ENCODE data around the gene MBTPS1.
"Not testable (repeated sequence)": the region's sequence is repeated elsewhere in the genome, so short reads cannot be mapped to it uniquely, and the experiment has no call there.

The MBTPS1 gene

GRCh38 chr16:84136331-84137125 is 19.8 kb upstream of the MBTPS1 start:
- no peak for DNase-seq

GRCh38 chr16:84132527-84133285 is 16.0 kb upstream of the MBTPS1 start:
- DNase-seq: no peak

GRCh38 chr16:84131117-84131516 is 14.4 kb upstream of the MBTPS1 start:
- no peak for DNase-seq

- no peak for DNase-seq
Measured at GRCh38 chr16:84124257-84125073, 7.7 kb upstream of the MBTPS1 start.

- DNase-seq: no peak
Measured at GRCh38 chr16:84121007-84121406, 4.3 kb upstream of the MBTPS1 start.

- DNase-seq: no peak
Measured at GRCh38 chr16:84120023-84120422, 3.3 kb upstream of the MBTPS1 start.

- no peak for DNase-seq
Measured at GRCh38 chr16:84119368-84119767, 2.6 kb upstream of the MBTPS1 start.

GRCh38 chr16:84118315-84118714 is 1.6 kb upstream of the MBTPS1 start:
- not testable (repeated sequence) for DNase-seq

GRCh38 chr16:84117494-84117843 is 727 bp upstream of the MBTPS1 start:
- DNase-seq: no peak

GRCh38 chr16:84115919-84116719 is 623 bp downstream of the MBTPS1 start:
- no peak for DNase-seq

GRCh38 chr16:84111949-84112348 is 4.8 kb downstream of the MBTPS1 start:
- DNase-seq: not testable (repeated sequence)

- no peak for DNase-seq
Measured at GRCh38 chr16:84111525-84111924, 5.2 kb downstream of the MBTPS1 start.

GRCh38 chr16:84110527-84110926 is 6.2 kb downstream of the MBTPS1 start:
- DNase-seq: no peak

GRCh38 chr16:84109598-84110335 is 7.0 kb downstream of the MBTPS1 start:
- no peak for DNase-seq

- no peak for DNase-seq
Measured at GRCh38 chr16:84107921-84108320, 8.8 kb downstream of the MBTPS1 start.

GRCh38 chr16:84105948-84106740 is 10.6 kb downstream of the MBTPS1 start:
- DNase-seq: no peak

GRCh38 chr16:84105301-84105815 is 11.4 kb downstream of the MBTPS1 start:
- no peak for DNase-seq

- no peak for DNase-seq
Measured at GRCh38 chr16:84104231-84104630, 12.5 kb downstream of the MBTPS1 start.

- no peak for DNase-seq
Measured at GRCh38 chr16:84103678-84104077, 13.1 kb downstream of the MBTPS1 start.

GRCh38 chr16:84098939-84099338 is 17.8 kb downstream of the MBTPS1 start:
- DNase-seq: no peak
